Measurements from ENCODE around the gene CA9.

The CA9 gene

DNA sequence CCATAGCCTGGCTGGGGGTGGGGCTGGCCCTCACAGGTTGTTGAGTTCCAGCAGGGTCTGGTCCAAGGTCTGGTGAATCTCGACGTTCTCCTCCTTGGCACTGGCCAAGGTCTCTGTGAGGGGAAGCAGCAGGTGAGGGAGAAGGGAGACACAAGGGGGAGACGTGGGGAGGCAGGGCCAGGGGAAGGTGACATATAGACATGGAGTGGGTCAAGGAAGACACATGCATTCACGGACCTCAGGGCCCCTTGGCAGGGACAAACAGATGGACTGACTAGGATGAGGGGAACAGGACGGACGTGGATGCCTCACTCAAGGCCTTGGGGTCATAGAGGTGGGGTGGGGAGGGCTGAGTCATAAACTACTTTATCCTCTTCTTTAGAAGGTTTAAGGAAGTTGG, 8.3 kb downstream of the CA9 start:
- H3K27ac ChIP-seq = no peak overlapping the region
- TF ChIP-seq, protein P1, sequence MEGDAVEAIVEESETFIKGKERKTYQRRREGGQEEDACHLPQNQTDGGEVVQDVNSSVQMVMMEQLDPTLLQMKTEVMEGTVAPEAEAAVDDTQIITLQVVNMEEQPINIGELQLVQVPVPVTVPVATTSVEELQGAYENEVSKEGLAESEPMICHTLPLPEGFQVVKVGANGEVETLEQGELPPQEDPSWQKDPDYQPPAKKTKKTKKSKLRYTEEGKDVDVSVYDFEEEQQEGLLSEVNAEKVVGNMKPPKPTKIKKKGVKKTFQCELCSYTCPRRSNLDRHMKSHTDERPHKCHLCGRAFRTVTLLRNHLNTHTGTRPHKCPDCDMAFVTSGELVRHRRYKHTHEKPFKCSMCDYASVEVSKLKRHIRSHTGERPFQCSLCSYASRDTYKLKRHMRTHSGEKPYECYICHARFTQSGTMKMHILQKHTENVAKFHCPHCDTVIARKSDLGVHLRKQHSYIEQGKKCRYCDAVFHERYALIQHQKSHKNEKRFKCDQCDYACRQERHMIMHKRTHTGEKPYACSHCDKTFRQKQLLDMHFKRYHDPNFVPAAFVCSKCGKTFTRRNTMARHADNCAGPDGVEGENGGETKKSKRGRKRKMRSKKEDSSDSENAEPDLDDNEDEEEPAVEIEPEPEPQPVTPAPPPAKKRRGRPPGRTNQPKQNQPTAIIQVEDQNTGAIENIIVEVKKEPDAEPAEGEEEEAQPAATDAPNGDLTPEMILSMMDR (conservative IDR thresholded peaks at IDR 0.05) = no peak
- TF ChIP-seq ZFX (IDR thresholded peaks at IDR 0.05) = no peak

DNA sequence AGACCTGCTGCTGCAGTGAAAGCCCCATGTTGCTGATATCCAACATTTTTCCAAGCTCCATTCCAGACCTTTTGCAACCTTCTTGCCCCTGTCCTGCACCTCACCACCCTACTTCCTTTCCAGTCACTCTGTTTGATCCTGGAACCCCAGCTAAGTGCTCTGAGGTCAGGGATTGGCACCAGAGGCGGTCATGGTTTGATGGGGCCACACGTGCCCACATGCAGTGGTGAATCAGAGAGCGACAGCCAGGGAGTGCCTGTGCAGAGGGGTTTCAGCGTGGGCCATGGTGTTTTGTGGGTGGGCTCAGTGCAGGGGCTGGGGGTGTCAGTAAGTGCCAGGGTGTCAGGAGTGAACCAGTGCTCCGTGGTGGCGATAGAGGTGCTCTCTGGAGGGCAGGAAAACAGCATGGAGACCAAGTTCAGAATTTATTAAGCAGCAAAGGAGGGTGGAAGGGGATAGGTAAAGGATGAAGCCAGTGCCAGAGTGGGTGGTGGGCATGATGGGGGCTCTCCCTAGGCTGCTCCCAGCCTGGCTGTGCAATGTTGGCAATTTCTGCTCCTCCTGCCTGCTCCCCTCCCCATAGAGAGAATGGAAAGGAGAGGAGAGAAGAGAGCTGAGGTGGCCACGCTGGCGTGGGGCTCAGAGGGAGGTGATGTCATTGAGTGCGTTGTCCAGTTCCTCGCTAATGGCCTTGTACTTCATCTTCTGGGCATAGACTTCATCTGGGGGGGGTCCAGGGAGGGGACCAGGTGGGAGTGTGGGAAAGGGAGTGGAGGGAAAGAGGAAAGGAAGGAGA, 9.0 kb downstream of the CA9 start:
- TF ChIP-seq, protein P1 (conservative IDR thresholded peaks at IDR 0.05) = no peak
- TF ChIP-seq ZFX (IDR thresholded peaks at IDR 0.05) = no peak
- no peak overlapping the region for H3K27ac ChIP-seq

DNA sequence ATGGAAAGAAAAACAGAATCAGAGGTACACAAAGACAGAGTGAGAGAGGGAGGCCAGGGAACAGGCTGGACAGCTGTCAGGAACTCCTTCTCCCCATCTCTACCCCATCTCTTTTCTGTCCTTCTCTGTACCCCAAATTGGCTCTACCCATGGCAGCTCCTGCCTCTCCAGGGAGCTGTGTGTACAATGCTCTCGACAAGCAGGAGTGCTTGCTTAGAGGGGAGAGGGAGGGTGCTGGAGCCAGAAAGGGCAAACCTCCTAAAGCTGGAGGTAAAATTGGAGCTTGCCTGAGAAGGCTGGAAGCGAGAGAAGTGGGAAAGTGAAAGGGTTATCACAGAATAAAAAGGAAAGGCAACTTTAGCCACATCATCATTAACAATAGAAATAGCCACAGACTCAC, 9.6 kb downstream of the CA9 start:
- no peak overlapping the region for H3K27ac ChIP-seq
- no peak for TF ChIP-seq ZFX (IDR thresholded peaks at IDR 0.05)

DNA sequence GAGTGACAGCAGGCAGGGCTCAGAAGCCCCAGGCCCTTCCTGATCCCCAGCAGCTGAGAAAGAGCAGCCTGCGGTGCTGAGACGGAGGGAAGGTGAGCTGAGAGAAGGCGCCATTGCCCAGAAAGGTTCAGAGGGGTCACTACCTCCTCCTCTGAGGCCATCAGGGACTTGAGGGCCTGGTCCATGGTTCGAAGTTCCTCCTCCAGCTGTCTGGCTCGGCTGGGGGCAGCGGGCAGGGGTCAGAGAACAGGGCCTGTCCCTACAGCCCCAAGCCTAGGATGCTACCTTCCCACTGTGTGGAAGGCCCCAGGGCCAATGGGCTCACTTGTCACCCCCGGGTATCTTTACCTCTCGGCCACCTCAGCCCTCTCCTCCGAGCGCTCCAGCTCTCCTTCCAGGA, 11.2 kb downstream of the CA9 start:
- no peak overlapping the region for H3K27ac ChIP-seq

DNA sequence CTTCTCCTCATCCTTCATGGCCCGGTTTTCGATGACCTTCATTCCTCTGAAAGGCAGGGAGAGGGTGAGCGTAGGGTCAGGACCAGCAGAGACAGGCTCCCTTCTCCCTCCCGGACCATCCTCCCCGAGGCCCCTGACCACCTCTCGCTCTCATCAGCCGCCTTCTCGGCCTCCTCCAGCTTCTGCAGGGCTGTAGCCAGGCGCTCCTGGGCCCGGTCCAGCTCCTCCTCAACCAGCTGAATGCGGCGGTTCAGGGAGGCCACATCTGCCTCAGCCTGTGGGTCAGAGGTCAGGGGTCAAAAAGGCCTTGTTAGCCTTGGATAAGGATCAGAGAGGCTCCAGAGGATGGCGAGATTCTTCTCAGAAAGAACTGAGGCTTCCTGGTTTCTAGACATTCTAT, 11.8 kb downstream of the CA9 start:
- TF ChIP-seq, protein P1 (conservative IDR thresholded peaks at IDR 0.05) = no peak
- TF ChIP-seq ZFX (IDR thresholded peaks at IDR 0.05) = no peak

More for the DNA sequence above, 11.2 kb downstream of the CA9 start:
- no peak for TF ChIP-seq ZFX (IDR thresholded peaks at IDR 0.05)
- TF ChIP-seq, protein P1 (conservative IDR thresholded peaks at IDR 0.05) = no peak

DNA sequence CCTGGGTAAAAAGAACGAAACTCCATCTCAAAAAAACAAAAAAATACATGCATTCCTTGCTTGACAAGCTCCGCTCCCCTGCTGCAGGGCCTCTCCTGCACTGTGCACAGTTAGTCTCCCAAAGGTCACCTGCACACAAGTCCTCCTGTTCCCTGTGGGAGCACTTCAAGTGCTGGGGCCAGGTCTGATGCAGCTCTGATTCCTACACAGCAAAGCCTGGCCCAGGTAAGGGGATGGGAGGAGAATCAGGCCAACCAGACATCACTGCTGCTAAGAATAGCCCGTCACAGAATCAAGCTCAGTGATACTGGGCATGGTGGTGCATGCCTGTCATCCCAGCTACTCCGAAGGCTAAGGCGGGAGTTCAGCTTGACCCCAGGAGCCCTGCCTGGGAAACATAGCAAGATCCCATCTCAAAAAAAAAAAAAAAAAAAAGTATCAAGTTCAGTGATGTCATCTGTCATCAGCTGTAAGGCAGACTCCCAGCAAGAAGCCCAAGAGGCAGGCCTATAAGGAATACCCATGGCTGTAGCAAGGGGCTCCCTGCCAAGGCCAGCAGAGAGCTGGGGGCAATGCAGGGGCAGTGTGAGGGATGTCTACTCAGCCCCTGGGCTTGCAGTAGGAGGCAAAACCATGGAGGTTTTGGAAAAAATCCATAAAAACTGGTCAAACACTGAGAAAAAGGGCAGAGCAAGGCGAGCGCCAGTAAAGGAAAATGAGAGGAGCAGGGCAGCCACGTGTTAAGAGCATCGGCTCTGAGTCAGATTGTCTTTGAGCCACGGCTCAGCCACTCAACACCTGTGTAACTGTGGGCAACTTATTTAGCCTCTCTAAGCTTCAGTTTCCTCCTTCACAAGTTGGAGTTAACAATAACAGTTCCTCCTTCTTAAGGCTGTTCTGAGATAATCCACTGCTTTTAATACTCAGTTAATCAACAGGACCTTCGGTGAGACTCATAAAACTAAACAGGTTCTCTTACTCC, 12.8 kb downstream of the CA9 start:
- TF ChIP-seq, protein P1 (conservative IDR thresholded peaks at IDR 0.05) = no peak
- TF ChIP-seq ZFX (IDR thresholded peaks at IDR 0.05) = no peak
- H3K27ac ChIP-seq = no peak overlapping the region

More for the DNA sequence above, 11.8 kb downstream of the CA9 start:
- no peak overlapping the region for H3K27ac ChIP-seq

DNA sequence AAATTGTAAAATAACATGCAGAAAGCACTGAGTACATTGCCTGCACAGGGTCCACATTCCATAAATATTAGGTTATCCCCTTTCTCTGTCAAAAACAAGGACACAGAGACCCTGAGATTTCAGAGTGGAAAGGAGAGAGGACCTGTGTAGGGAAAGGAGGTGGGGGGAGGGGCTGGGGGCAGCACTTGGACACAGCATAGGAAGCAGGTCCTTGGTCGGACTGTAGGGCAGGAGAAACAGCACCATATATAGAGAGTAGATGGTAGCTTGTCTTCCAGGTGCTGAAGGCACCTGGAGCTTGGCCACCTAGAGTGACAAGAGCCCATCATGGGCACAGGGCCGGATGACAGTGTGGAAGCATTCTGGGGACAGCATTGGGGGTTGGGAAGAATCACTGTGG, 13.6 kb downstream of the CA9 start:
- no peak overlapping the region for H3K27ac ChIP-seq
- TF ChIP-seq ZFX (IDR thresholded peaks at IDR 0.05) = no peak
- TF ChIP-seq, protein P1 (conservative IDR thresholded peaks at IDR 0.05) = no peak

Data from C4-2B (cell line).